ENCODE measurements around the gene ZNF407. TPM values are rescaled to one million over a fixed set of nuclear protein-coding genes. Genes with fewer than 3 reads are reported as not detected.

ZNF407 gene
- total RNA-seq, 1 experiment from 2014 or later: 7.6 TPM

DNA sequence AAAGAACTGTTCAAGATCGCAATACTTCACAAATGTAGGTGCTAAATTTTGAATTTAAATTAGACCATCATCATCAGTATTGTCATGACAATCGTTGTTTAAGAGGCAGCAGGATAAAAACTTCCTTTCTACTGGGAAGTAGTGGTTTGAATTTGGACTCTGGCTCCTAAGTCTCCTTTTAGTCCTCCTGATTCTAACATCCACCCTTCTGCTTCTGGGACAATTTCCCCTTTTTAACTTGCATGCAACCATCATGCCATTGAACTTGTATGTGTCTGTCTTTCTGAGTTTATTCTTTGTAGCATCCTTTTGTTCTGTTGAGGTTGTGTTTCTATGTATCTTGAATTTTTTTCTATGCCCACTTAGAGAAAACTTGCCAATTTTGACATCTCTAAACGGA lies 361.5 kb downstream of the ZNF407 start:
- H3K9ac ChIP-seq (ENCODE audit: low read length): no peak overlapping the region
- H3K27ac ChIP-seq (ENCODE audit: low read depth, low read length): no peak overlapping the region
- no peak overlapping the region for H2AFZ ChIP-seq (ENCODE audit: low read depth, low read length, poor library complexity, severe bottlenecking)
- DNase-seq (ENCODE audit: low read depth, low spot score): no peak
- no TSS peak for BruUV-seq (replicated peaks)
- H3K4me1 ChIP-seq (ENCODE audit: control insufficient read depth in 1 of 2, insufficient read depth in 2 of 2, low read length in 2 of 2): no peaks in the 10 kb centered on the region
- no peaks in the 10 kb centered on the region for H3K9me2 ChIP-seq (ENCODE audit: insufficient read depth)
- no peaks in the 10 kb centered on the region for H4K20me1 ChIP-seq (ENCODE audit: insufficient read depth)
- ChIA-PET RAD21 (ENCODE audit: low non-redundant PET in 1 of 2, low total read pairs in 2 of 2, uncharacterized antibody in 2 of 2, unreplicated experiment in 2 of 2) (no interaction called here), CTCF (no interaction called here), POLR2A (no interaction called here)
- no peaks in the 10 kb centered on the region for H3K79me2 ChIP-seq (ENCODE audit: insufficient read depth, low read length)
- H3K27me3 ChIP-seq (ENCODE audit: insufficient read depth, low read length): no peaks in the 10 kb centered on the region
- intact Hi-C loops (cut with micrococcal nuclease): no loop called here
- H3K4me3 ChIP-seq (replicated peaks in 1 of 2; ENCODE audit: low read depth in 1 of 2, low read length in 2 of 2): no peak overlapping the region
- no peak overlapping the region for H3K4me2 ChIP-seq (ENCODE audit: low read length)
- no peaks in the 10 kb centered on the region for H3K36me3 ChIP-seq (ENCODE audit: control insufficient read depth in 1 of 2, insufficient read depth in 2 of 2, low read length in 2 of 2)
- TF ChIP-seq RAD21 (IDR thresholded peaks at IDR 0.05; ENCODE audit: low read depth) (no peak), JUND (IDR thresholded peaks at IDR 0.05) (no peak), CEBPB (IDR thresholded peaks at IDR 0.05; ENCODE audit: low read depth) (no peak)
- TF ChIP-seq, protein P1, sequence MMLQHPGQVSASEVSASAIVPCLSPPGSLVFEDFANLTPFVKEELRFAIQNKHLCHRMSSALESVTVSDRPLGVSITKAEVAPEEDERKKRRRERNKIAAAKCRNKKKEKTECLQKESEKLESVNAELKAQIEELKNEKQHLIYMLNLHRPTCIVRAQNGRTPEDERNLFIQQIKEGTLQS (IDR thresholded peaks at IDR 0.05): no peak
- TF ChIP-seq, protein P2, sequence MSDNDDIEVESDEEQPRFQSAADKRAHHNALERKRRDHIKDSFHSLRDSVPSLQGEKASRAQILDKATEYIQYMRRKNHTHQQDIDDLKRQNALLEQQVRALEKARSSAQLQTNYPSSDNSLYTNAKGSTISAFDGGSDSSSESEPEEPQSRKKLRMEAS (IDR thresholded peaks at IDR 0.05): no peak
- no peak for ATAC-seq
- no peaks in the 10 kb centered on the region for H3K9me3 ChIP-seq (ENCODE audit: control insufficient read depth in 1 of 2, insufficient read depth in 1 of 2, low read depth in 1 of 2, low read length in 2 of 2)

DNA sequence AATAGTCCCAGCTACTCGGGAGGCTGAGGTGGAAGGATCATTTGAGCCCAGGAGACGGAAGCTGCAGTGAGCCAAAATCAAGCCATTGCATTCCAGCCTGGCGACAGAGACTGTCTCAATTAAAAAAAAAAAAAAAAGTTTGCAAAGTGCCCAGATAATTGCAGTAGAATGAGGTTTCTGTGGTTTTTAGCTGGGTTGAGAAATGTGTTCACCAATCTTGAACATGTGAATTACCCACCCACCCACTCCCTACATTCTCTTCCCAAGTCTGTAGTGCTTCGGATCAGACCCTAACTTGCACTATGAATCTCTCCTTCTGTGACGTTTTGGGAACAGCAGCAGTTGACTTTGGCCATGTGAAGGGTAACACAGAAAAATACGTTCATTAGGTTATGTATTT lies 363.9 kb downstream of the ZNF407 start:
- CTCF ChIA-PET: no interaction called here
- Histone ChIP-seq H3K79me2 (ENCODE audit: insufficient read depth, low read length) (no peaks in the 10 kb centered on the region), H4K20me1 (ENCODE audit: insufficient read depth) (no peaks in the 10 kb centered on the region), H2AFZ (ENCODE audit: low read depth, low read length, poor library complexity, severe bottlenecking) (no peak overlapping the region), H3K4me3 (replicated peaks in 1 of 2; ENCODE audit: low read depth in 1 of 2, low read length in 2 of 2) (no peak overlapping the region), H3K9me2 (ENCODE audit: insufficient read depth) (no peaks in the 10 kb centered on the region), H3K27ac (ENCODE audit: low read depth, low read length) (no peak overlapping the region), H3K4me1 (ENCODE audit: control insufficient read depth in 1 of 2, insufficient read depth in 2 of 2, low read length in 2 of 2) (no peaks in the 10 kb centered on the region), H3K36me3 (ENCODE audit: control insufficient read depth in 1 of 2, insufficient read depth in 2 of 2, low read length in 2 of 2) (no peaks in the 10 kb centered on the region), H3K9ac (ENCODE audit: low read length) (no peak overlapping the region), H3K9me3 (ENCODE audit: control insufficient read depth in 1 of 2, insufficient read depth in 1 of 2, low read depth in 1 of 2, low read length in 2 of 2) (no peaks in the 10 kb centered on the region), H3K4me2 (ENCODE audit: low read length) (no peak overlapping the region), H3K27me3 (ENCODE audit: insufficient read depth, low read length) (no peaks in the 10 kb centered on the region)
- POLR2A ChIA-PET: no interaction called here
- no peak for ATAC-seq
- intact Hi-C loops (cut with micrococcal nuclease): no loop called here
- no peak for DNase-seq (ENCODE audit: low read depth, low spot score)
- RAD21 ChIA-PET (ENCODE audit: low non-redundant PET in 1 of 2, low total read pairs in 2 of 2, uncharacterized antibody in 2 of 2, unreplicated experiment in 2 of 2): no interaction called here
- BruUV-seq (replicated peaks): no TSS peak
- no peak for TF ChIP-seq RAD21 (IDR thresholded peaks at IDR 0.05; ENCODE audit: low read depth)
- TF ChIP-seq ZNF274 (IDR thresholded peaks at IDR 0.05; ENCODE audit: low read depth, low read length): no peak
- TF ChIP-seq TCF7L2 (IDR thresholded peaks at IDR 0.05; ENCODE audit: borderline replicate concordance, extremely low read depth, insufficient read depth, insufficient read length): no peak
- TF ChIP-seq EZH2 (IDR thresholded peaks at IDR 0.05): no peak
- TF ChIP-seq, protein P2 (IDR thresholded peaks at IDR 0.05): no peak
- TF ChIP-seq, protein P3, sequence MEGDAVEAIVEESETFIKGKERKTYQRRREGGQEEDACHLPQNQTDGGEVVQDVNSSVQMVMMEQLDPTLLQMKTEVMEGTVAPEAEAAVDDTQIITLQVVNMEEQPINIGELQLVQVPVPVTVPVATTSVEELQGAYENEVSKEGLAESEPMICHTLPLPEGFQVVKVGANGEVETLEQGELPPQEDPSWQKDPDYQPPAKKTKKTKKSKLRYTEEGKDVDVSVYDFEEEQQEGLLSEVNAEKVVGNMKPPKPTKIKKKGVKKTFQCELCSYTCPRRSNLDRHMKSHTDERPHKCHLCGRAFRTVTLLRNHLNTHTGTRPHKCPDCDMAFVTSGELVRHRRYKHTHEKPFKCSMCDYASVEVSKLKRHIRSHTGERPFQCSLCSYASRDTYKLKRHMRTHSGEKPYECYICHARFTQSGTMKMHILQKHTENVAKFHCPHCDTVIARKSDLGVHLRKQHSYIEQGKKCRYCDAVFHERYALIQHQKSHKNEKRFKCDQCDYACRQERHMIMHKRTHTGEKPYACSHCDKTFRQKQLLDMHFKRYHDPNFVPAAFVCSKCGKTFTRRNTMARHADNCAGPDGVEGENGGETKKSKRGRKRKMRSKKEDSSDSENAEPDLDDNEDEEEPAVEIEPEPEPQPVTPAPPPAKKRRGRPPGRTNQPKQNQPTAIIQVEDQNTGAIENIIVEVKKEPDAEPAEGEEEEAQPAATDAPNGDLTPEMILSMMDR (IDR thresholded peaks at IDR 0.05 in 2 of 3, conservative IDR thresholded peaks at IDR 0.05 in 1 of 3; ENCODE audit: borderline replicate concordance in 1 of 3, insufficient read depth in 1 of 3, low read depth in 2 of 3, low read length in 2 of 3): no peak
- no peak for TF ChIP-seq POLR2AphosphoS5 (IDR thresholded peaks at IDR 0.05; ENCODE audit: low read depth, low read length)
- TF ChIP-seq YY1 (IDR thresholded peaks at IDR 0.05; ENCODE audit: extremely low read depth, insufficient replicate concordance, low read depth, low read length): no peak
- TF ChIP-seq CBX3 (IDR thresholded peaks at IDR 0.05; ENCODE audit: low read depth): no peak
- no peak for TF ChIP-seq ZFX (IDR thresholded peaks at IDR 0.05)
- no peak for TF ChIP-seq JUND (IDR thresholded peaks at IDR 0.05)
- TF ChIP-seq SRF (IDR thresholded peaks at IDR 0.05; ENCODE audit: low read depth): no peak
- TF ChIP-seq SIN3A (IDR thresholded peaks at IDR 0.05; ENCODE audit: low read depth): no peak
- TF ChIP-seq, protein P1 (IDR thresholded peaks at IDR 0.05): no peak
- TF ChIP-seq POLR2A (IDR thresholded peaks at IDR 0.05; ENCODE audit: borderline replicate concordance, extremely low read depth, insufficient read depth, insufficient read length): no peak
- TF ChIP-seq SP1 (IDR thresholded peaks at IDR 0.05; ENCODE audit: low read depth): no peak
